ENCODE measurements around the gene KY. TPM values are rescaled to one million over a fixed set of nuclear protein-coding genes. Genes with fewer than 3 reads are reported as not detected.

The KY gene
- total RNA-seq, 1 donor from 2014 or later: 3.7 TPM

DNA sequence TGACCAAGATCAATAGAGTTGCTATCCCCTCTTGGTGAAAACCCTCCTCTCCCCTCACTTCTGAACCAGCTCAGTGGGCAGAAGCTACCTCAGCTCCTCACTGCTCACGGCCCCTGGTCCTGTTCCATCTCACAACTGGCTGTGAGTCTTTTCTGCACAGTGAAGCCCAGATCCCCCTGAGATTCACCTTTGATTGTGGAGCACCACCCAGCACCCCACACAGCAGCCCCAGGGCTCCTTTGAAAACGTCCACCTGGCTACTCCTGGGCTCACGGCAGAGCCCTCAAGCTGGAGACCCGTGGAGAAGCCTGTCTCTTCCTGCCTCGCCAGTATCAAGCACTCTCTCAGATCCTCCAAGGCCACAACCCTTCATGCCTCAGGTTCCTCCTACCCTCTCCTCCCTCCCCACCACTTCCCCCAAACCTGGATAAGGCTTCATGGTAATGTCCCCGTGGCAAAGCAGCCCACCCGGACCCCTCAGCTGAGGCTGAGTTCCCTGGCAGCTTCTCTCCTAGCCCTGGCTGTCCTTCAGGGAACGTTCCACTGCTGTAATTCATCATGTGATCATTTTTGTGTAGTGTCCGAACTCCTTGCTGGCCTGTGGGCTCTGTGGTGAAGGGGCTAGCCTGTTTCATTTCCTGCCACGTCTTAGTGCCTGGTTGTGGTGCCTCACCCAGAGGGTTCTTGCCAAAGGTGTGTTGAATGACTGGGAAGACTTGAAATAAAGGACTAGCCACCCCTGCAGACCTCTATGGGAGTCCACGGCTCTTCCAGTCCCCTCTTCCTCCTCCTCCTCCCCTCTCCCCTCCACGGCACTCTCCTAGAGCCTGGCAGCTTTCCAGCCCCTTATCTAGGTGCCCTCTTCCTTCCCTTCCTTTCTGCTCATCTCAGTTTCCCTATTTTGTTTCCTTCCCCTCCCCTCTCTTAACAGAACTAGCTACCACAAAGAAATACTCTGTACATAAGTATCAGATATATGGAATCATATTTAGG is 44.5 kb downstream of the KY start:
- TF ChIP-seq, protein P1, sequence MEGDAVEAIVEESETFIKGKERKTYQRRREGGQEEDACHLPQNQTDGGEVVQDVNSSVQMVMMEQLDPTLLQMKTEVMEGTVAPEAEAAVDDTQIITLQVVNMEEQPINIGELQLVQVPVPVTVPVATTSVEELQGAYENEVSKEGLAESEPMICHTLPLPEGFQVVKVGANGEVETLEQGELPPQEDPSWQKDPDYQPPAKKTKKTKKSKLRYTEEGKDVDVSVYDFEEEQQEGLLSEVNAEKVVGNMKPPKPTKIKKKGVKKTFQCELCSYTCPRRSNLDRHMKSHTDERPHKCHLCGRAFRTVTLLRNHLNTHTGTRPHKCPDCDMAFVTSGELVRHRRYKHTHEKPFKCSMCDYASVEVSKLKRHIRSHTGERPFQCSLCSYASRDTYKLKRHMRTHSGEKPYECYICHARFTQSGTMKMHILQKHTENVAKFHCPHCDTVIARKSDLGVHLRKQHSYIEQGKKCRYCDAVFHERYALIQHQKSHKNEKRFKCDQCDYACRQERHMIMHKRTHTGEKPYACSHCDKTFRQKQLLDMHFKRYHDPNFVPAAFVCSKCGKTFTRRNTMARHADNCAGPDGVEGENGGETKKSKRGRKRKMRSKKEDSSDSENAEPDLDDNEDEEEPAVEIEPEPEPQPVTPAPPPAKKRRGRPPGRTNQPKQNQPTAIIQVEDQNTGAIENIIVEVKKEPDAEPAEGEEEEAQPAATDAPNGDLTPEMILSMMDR (IDR thresholded peaks at IDR 0.05): no peak
- TF ChIP-seq POLR2A (IDR thresholded peaks at IDR 0.05) (no peak), POLR2AphosphoS5 (IDR thresholded peaks at IDR 0.05; ENCODE audit: insufficient read depth in 1 of 2, low read depth in 1 of 2) (no peak)
- intact Hi-C loops (cut with DNase I): loop anchor here (10.0 kb wide), 1 partner anchor 1288 kb away; no protein-coding TSS in a partner anchor
- H3K27me3 ChIP-seq: no peaks in the 10 kb centered on the region

DNA sequence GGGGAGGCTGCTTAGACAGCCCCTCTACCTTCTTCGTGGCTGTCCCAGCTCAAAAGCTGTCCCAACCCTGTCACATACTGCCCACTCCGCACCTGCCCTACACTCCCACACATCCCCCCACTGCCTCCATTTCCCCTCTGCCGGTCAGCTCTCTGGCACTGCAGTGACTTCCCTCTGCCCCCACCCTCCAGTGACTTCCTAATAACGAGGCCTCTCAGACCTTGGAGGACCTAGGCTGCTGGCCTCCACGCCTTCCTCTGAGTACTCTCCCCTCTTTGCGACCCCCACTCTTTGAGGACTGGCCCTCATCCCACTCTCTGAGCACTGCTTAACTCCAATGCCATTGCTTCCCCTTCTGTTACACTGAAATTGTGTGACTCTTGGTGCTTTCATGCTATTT is 45.3 kb downstream of the KY start:
- H3K4me3 ChIP-seq: no peak overlapping the region
- TF ChIP-seq, protein P1 (IDR thresholded peaks at IDR 0.05): no peak
- no peak for TF ChIP-seq POLR2AphosphoS5 (IDR thresholded peaks at IDR 0.05; ENCODE audit: insufficient read depth in 1 of 2, low read depth in 1 of 2)
- TF ChIP-seq POLR2A (IDR thresholded peaks at IDR 0.05): no peak
- intact Hi-C loops (cut with DNase I): loop anchor here (10.0 kb wide), 1 partner anchor 1289 kb away; no protein-coding TSS in a partner anchor
- H3K27ac ChIP-seq: no peak overlapping the region
- no peaks in the 10 kb centered on the region for H3K9me3 ChIP-seq
- DNase-seq (ENCODE audit: extremely low spot score in 2 of 2): peak; percentile 77 to 79
- no peaks in the 10 kb centered on the region for H3K36me3 ChIP-seq
- no peaks in the 10 kb centered on the region for H3K4me1 ChIP-seq
- no peaks in the 10 kb centered on the region for H3K27me3 ChIP-seq

More for the DNA sequence above, 44.5 kb downstream of the KY start:
- Histone ChIP-seq H3K4me3 (no peak overlapping the region), H3K4me1 (no peaks in the 10 kb centered on the region), H3K9me3 (no peaks in the 10 kb centered on the region), H3K27ac (no peak overlapping the region), H3K36me3 (no peaks in the 10 kb centered on the region)
- DNase-seq (ENCODE audit: extremely low spot score in 2 of 2): peak; percentile 72 to 84

DNA sequence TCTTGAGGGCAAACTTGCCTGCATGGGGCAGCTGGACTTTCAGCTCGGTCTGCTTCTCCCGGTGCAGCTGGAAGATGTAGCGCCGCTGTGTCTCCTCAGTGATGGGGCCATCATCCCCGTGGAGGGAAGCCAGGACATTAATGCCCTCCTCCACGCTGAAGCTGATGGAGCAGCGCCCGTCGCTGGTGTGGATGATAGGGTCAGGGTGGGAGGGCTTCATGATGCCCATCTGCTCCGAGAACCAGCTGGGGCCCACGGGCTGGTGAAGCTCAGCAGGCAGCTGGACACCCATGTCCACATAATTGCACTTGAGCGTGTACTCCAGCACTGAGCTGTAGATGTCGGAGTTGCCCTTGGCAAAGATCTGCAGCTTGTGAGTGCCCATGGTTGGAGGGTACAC is 46.9 kb downstream of the KY start:
- TF ChIP-seq, protein P1 (IDR thresholded peaks at IDR 0.05): no peak
- TF ChIP-seq POLR2A (IDR thresholded peaks at IDR 0.05): no peak
- TF ChIP-seq POLR2AphosphoS5 (IDR thresholded peaks at IDR 0.05; ENCODE audit: insufficient read depth in 1 of 2, low read depth in 1 of 2): no peak
- no peak overlapping the region for H3K27ac ChIP-seq
- H3K36me3 ChIP-seq: no peaks in the 10 kb centered on the region
- intact Hi-C loops (cut with DNase I): loop anchor here (10.0 kb wide), 1 partner anchor 1291 kb away; no protein-coding TSS in a partner anchor
- H3K9me3 ChIP-seq: no peaks in the 10 kb centered on the region
- H3K4me1 ChIP-seq: no peaks in the 10 kb centered on the region
- no peaks in the 10 kb centered on the region for H3K27me3 ChIP-seq
- peak in 1 of 2 donors; percentile 77 for DNase-seq (ENCODE audit: extremely low spot score in 2 of 2)
- no peak overlapping the region for H3K4me3 ChIP-seq

DNA sequence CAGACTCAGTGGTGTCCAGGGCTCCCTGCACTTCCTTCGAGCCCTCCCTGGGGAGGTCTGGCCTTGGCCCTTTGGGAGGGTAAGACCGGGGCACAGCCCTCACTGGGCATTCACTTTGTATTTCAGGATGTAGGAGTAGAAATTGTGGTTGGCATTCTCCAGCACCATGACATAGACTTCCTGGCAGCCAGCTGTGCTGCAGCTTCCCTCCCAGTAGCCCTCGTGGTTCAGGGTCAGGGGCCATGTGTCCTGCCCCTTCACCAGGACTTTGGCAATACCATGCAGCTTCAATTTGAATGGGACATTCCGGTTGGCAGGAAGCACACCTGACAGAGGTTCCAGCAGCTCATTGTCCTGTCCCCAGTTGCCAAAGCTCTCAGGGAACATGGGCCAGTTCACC is 47.3 kb downstream of the KY start:
- no peaks in the 10 kb centered on the region for H3K9me3 ChIP-seq
- no peaks in the 10 kb centered on the region for H3K27me3 ChIP-seq
- H3K4me1 ChIP-seq: no peaks in the 10 kb centered on the region
- H3K36me3 ChIP-seq: no peaks in the 10 kb centered on the region
- TF ChIP-seq POLR2AphosphoS5 (IDR thresholded peaks at IDR 0.05; ENCODE audit: insufficient read depth in 1 of 2, low read depth in 1 of 2): no peak
- TF ChIP-seq, protein P1 (IDR thresholded peaks at IDR 0.05): no peak
- TF ChIP-seq POLR2A (IDR thresholded peaks at IDR 0.05): no peak
- no peak overlapping the region for H3K27ac ChIP-seq
- DNase-seq (ENCODE audit: extremely low spot score in 2 of 2): peak in 1 of 2 donors; percentile 84
- H3K4me3 ChIP-seq: no peak overlapping the region
- intact Hi-C loops (cut with DNase I): loop anchor here (10.0 kb wide), 1 partner anchor 1291 kb away; no protein-coding TSS in a partner anchor

Measured in vagina (tissue), 2 donors.